Trophoblast cell (in vitro differentiated cells and primary cell): ENCODE results near the gene P4HTM.

ENCODE experiments used
- DNase-seq, 2 donors: peaks; one replicate each; pipeline ENCODE4 v3.0.0-alpha.2; 2016
- H2AFZ ChIP-seq: 2 replicates; pipeline ENCODE4 v1.6.1; 2013; ENCODE audit warnings: low read length, moderate library complexity, mild to moderate bottlenecking; ENCODE audit not compliant: insufficient read depth, poor library complexity
- H2AK5ac ChIP-seq: 2 replicates; pipeline ENCODE4 v1.6.1; 2013; ENCODE audit warnings: mild to moderate bottlenecking, low read length
- H2BK120ac ChIP-seq: 2 replicates; pipeline ENCODE4 v1.6.1; 2013; ENCODE audit warnings: low read length, mild to moderate bottlenecking, moderate library complexity; ENCODE audit not compliant: insufficient read depth, poor library complexity
- H2BK12ac ChIP-seq: 2 replicates; pipeline ENCODE4 v1.6.1; 2013; ENCODE audit warnings: mild to moderate bottlenecking, low read length, moderate library complexity
- H2BK5ac ChIP-seq: 2 replicates; pipeline ENCODE4 v1.6.1; 2013; ENCODE audit warnings: low read length, low read depth, moderate library complexity, mild to moderate bottlenecking; ENCODE audit not compliant: poor library complexity
- H3K14ac ChIP-seq: 2 replicates; pipeline ENCODE4 v1.6.1; 2013; ENCODE audit warnings: mild to moderate bottlenecking, low read length
- H3K18ac ChIP-seq: 2 replicates; pipeline ENCODE4 v1.6.1; 2013; ENCODE audit warnings: mild to moderate bottlenecking, low read length
- H3K23ac ChIP-seq: 2 replicates; pipeline ENCODE4 v1.6.1; 2013; ENCODE audit warnings: low read length
- H3K27ac ChIP-seq: 2 replicates; pipeline ENCODE4 v1.5.1; 2013; ENCODE audit warnings: low read depth, mild to moderate bottlenecking, inconsistent platforms, low read length, moderate library complexity
- H3K27me3 ChIP-seq: 2 replicates; pipeline ENCODE4 v1.6.1; 2013; ENCODE audit warnings: inconsistent platforms, mild to moderate bottlenecking, low read length, moderate library complexity; ENCODE audit not compliant: insufficient read depth
- H3K36me3 ChIP-seq, 2 experiments: 1 replicate in 1 of 2; 2 replicates in 1 of 2; pipeline ENCODE4 v1.6.1; 2013; ENCODE audit warnings: low read length in 2 of 2, mild to moderate bottlenecking in 2 of 2, moderate library complexity in 1 of 2; ENCODE audit not compliant: insufficient read depth in 2 of 2, control insufficient read depth in 1 of 2
- H3K4ac ChIP-seq: 2 replicates; pipeline ENCODE4 v1.6.1; 2013; ENCODE audit warnings: low read depth, mild to moderate bottlenecking, low read length, moderate library complexity
- H3K4me1 ChIP-seq, 2 experiments: 1 replicate in 1 of 2; 2 replicates in 1 of 2; pipeline ENCODE4 v1.6.1; 2013; ENCODE audit warnings: low read length in 2 of 2, mild to moderate bottlenecking in 2 of 2, moderate library complexity in 1 of 2; ENCODE audit not compliant: insufficient read depth in 2 of 2, control insufficient read depth in 1 of 2
- H3K4me2 ChIP-seq: 2 replicates; pipeline ENCODE4 v1.6.1; 2013; ENCODE audit warnings: inconsistent platforms, mild to moderate bottlenecking, low read length, moderate library complexity
- H3K4me3 ChIP-seq: 2 replicates; pipeline ENCODE4 v1.5.1; 2013; ENCODE audit warnings: mild to moderate bottlenecking, low read depth, low read length, inconsistent platforms
- H3K79me1 ChIP-seq: one replicate; pipeline ENCODE4 v1.6.1; 2013; ENCODE audit warnings: low read length
- H3K79me2 ChIP-seq: 2 replicates; pipeline ENCODE4 v1.6.1; 2013; ENCODE audit warnings: low read length, mild to moderate bottlenecking; ENCODE audit not compliant: control insufficient read depth, insufficient read depth, poor library complexity
- H3K9ac ChIP-seq: 2 replicates; pipeline ENCODE4 v1.6.1; 2013; ENCODE audit warnings: mild to moderate bottlenecking, low read length
- H3K9me3 ChIP-seq: 2 replicates; pipeline ENCODE4 v1.6.1; 2013; ENCODE audit warnings: low read depth, mild to moderate bottlenecking, control low read depth, inconsistent platforms, low read length; ENCODE audit not compliant: insufficient read depth
- H4K12ac ChIP-seq: 2 replicates; pipeline ENCODE4 v1.6.1; 2013; ENCODE audit warnings: low read depth, mild to moderate bottlenecking, low read length, moderate library complexity
- H4K8ac ChIP-seq: 2 replicates; pipeline ENCODE4 v1.6.1; 2013; ENCODE audit warnings: low read depth, mild to moderate bottlenecking, low read length, moderate library complexity
- H4K91ac ChIP-seq: one replicate; pipeline ENCODE4 v1.6.1; 2013; ENCODE audit warnings: low read depth, mild to moderate bottlenecking, low read length, moderate library complexity
- WGBS: extraction: QIAGEN DNeasy Blood & Tissue Kit; methylation state at CpG from one replicate; pipeline ENCODE4 v1.1.7; 2013; ENCODE audit warnings: missing lambda C conversion rate; ENCODE audit not compliant: insufficient read length, insufficient coverage; ENCODE audit errors: extremely low coverage; 5-methylcytosine and 5-hydroxymethylcytosine counted together

Gene P4HTM

DNA sequence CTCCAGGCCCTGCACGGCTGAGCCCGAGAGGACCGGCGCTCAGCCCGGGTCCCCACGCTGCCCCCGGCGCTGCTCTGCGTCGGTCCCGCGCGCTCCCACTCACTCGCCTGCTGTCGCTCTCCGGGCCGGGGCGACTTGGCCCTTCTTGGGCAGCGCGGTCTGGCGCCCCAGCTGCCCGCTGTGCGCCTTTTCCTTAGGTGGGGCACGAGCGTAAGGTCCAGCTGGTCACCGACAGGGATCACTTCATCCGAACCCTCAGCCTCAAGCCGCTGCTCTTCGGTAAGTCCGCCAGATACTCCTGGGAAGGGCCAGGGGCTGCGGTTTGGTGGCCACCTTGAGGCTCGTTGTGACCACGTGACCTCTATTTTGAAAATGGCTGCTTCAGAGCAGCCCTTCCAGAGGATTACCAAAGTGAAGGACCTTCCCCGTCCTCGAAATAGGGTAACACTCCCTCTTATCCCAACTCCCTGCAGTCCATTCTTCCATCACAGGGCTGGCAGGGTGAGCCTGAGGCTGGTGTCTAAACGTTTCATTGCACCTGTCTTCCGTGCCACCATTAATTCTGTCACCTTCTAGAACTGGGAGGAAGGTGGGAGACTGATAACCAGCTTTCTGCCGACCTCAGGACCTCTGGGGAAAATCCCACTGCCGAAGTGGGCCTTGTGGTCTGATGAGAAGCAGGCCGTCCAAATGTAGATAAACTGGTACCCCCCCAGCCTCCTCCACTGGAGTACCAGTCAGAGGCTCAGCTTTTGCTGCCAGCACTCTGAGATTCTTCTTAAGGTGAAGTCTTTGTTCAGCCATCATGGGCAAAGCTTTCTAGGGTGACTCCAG lies 812 bp downstream of the P4HTM start:
- H3K9me3 ChIP-seq: no peaks in the 10 kb centered on the region
- H3K36me3 ChIP-seq: no peaks in the 10 kb centered on the region
- peak overlapping the region; percentile 19 for H2AFZ ChIP-seq
- peaks cover 10% of the 10 kb centered on the region for H3K79me1 ChIP-seq
- peak overlapping the region; percentile 72 for H4K8ac ChIP-seq
- H3K23ac ChIP-seq: no peak overlapping the region
- peak overlapping the region; percentile 10 for H4K12ac ChIP-seq
- peak overlapping the region; percentile 29 for H2BK120ac ChIP-seq
- no peak overlapping the region for H3K27ac ChIP-seq
- peak overlapping the region; percentile 7 for H2AK5ac ChIP-seq
- H3K4me2 ChIP-seq: peak overlapping the region; percentile 89
- H3K18ac ChIP-seq: peak overlapping the region; percentile 57
- H3K4me1 ChIP-seq: peaks cover 13 to 15% of the 10 kb centered on the region in 2 experiments
- peak overlapping the region; percentile 71 for H4K91ac ChIP-seq
- H3K27me3 ChIP-seq: no peaks in the 10 kb centered on the region
- DNase-seq: peak in 1 of 2 donors; percentile 31
- peaks cover 3% of the 10 kb centered on the region for H3K79me2 ChIP-seq
- H3K9ac ChIP-seq: peak overlapping the region; percentile 77
- peak overlapping the region; percentile 32 for H3K14ac ChIP-seq
- peak overlapping the region; percentile 59 for H3K4ac ChIP-seq
- WGBS: no CpG with 5 or more reads among the region's 40 CpGs
- no peak overlapping the region for H2BK5ac ChIP-seq
- H3K4me3 ChIP-seq: peak overlapping the region; percentile 78
- H2BK12ac ChIP-seq: no peak overlapping the region

- Histone ChIP-seq H3K27me3 (no peaks in the 10 kb centered on the region), H2BK12ac (no peak overlapping the region), H3K79me1 (peaks cover 10% of the 10 kb centered on the region), H3K4me2 (no peak overlapping the region), H4K8ac (no peak overlapping the region), H2AK5ac (no peak overlapping the region), H2AFZ (no peak overlapping the region), H3K27ac (no peak overlapping the region), H4K12ac (no peak overlapping the region), H3K36me3 (peaks cover 0 to 2% of the 10 kb centered on the region in 2 experiments), H3K23ac (no peak overlapping the region), H3K4ac (no peak overlapping the region), H3K4me1 (peaks cover 13 to 15% of the 10 kb centered on the region in 2 experiments), H2BK5ac (no peak overlapping the region), H3K14ac (no peak overlapping the region), H4K91ac (no peak overlapping the region), H3K9me3 (no peaks in the 10 kb centered on the region), H3K18ac (no peak overlapping the region), H2BK120ac (no peak overlapping the region), H3K79me2 (peaks cover 3% of the 10 kb centered on the region), H3K9ac (no peak overlapping the region), H3K4me3 (no peak overlapping the region)
- DNase-seq: no peak
- WGBS: no CpG with 5 or more reads among the region's 5 CpGs
These were observed 2.0 kb downstream of the P4HTM start for GRCh38 chr3:48991851-48992545.

DNA sequence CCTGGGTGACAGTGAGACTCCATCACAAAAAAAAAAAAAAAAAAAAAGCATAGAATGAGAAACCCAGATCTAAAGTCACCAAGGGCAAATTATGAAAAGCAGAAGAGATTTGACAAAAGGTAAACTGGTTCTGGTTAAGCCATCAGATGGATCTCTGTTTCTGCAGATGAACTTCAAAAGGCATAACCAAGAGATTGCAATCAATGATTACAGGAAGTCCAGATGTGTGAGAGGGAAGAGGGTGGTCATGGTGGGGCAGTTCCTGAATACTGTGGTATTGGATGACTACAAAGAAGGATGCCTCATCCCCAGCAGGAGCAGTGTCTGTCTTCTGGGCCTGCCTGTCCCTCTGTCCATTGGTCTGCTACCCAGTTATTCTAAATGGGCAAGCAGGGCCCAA lies 3.8 kb downstream of the P4HTM start:
- Histone ChIP-seq H3K14ac (no peak overlapping the region), H2BK5ac (no peak overlapping the region), H4K91ac (no peak overlapping the region), H3K79me2 (peaks cover 3% of the 10 kb centered on the region), H3K4me3 (no peak overlapping the region), H3K18ac (no peak overlapping the region), H3K4me2 (no peak overlapping the region), H4K8ac (no peak overlapping the region), H3K36me3 (peaks cover 0 to 2% of the 10 kb centered on the region in 2 experiments), H3K27me3 (no peaks in the 10 kb centered on the region), H3K9ac (no peak overlapping the region), H4K12ac (no peak overlapping the region), H3K4me1 (peaks cover 13 to 15% of the 10 kb centered on the region in 2 experiments), H2AK5ac (no peak overlapping the region), H2AFZ (no peak overlapping the region), H3K27ac (no peak overlapping the region), H3K79me1 (peaks cover 10% of the 10 kb centered on the region), H3K4ac (no peak overlapping the region), H3K9me3 (no peaks in the 10 kb centered on the region), H2BK12ac (no peak overlapping the region), H2BK120ac (no peak overlapping the region), H3K23ac (no peak overlapping the region)
- no peak for DNase-seq

DNA sequence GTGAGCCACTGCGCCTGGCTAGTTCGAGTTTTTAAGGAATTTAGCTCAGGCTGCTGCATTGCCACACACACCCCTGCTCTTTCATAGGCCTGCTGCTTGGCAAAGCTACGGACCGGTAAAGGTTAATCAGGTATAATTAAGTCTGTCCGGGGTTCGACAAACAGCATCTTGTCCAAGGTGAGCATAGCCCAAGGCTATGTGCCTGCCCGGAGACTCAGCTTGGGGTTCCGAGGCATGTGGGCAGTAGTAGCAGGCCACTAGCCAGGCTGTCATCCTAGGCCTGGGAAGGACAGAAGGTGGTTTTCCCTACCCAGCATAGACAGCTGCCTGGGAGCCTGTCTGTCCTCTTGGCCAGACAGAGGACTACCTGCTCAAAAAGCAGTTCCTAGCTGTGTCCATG lies 6.6 kb downstream of the P4HTM start:
- Histone ChIP-seq H3K9ac (no peak overlapping the region), H3K27me3 (no peaks in the 10 kb centered on the region), H4K12ac (no peak overlapping the region), H3K14ac (no peak overlapping the region), H3K4me1 (no peaks in the 10 kb centered on the region), H3K9me3 (no peaks in the 10 kb centered on the region), H2AFZ (no peak overlapping the region), H2BK5ac (no peak overlapping the region), H2AK5ac (no peak overlapping the region), H3K36me3 (peaks cover 0 to 2% of the 10 kb centered on the region in 2 experiments), H2BK12ac (no peak overlapping the region), H3K79me1 (no peaks in the 10 kb centered on the region), H3K4ac (no peak overlapping the region), H4K91ac (no peak overlapping the region), H3K23ac (no peak overlapping the region), H2BK120ac (no peak overlapping the region), H4K8ac (no peak overlapping the region), H3K79me2 (no peaks in the 10 kb centered on the region), H3K27ac (no peak overlapping the region), H3K4me2 (no peak overlapping the region), H3K4me3 (no peak overlapping the region), H3K18ac (no peak overlapping the region)
- no CpG with 5 or more reads among the region's 8 CpGs for WGBS
- DNase-seq: no peak
